CD4-positive, alpha-beta T cell treated with Interleukin-21 for 1 hour (primary cell): Measurements from ENCODE around the gene C15orf62.

Experiments
- DNase-seq: peaks from one replicate; pipeline ENCODE4 v3.0.0-alpha.2; 2020

Gene C15orf62

DNA sequence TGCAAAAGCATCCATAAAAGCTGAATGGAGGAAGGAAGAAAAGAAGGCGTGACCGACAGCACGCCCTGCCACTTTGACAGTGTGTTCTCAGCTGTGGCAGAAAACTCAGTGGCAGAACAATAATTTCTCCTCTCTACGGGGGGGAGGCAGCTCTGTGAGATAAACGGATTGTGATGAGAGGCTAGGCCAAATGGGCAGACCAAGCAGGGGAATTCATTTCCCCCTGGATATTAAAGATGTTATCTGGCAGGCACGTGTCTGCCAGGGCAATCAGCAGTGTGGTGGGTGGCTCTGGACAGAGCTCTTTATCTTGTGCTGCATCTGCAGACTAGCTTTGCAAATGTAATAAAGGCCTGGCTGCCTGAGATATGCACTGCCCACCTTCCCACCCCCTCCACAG, 12.8 kb upstream of the C15orf62 start:
- DNase-seq, result no peak

GRCh38 chr15:40759961-40760360, 9.8 kb upstream of the C15orf62 start:
- DNase-seq, result no peak

- DNase-seq, result peak; percentile 40
These were observed 6.6 kb upstream of the C15orf62 start for GRCh38 chr15:40762919-40763800.

- peak; percentile 74 for DNase-seq
These were observed 5.8 kb upstream of the C15orf62 start, which contains the start of gene GCHFR for GRCh38 chr15:40763801-40764628. Gene GCHFR (plus strand): TSS chr15:40764068. CDS start chr15:40764181, 113 bp downstream.

DNA sequence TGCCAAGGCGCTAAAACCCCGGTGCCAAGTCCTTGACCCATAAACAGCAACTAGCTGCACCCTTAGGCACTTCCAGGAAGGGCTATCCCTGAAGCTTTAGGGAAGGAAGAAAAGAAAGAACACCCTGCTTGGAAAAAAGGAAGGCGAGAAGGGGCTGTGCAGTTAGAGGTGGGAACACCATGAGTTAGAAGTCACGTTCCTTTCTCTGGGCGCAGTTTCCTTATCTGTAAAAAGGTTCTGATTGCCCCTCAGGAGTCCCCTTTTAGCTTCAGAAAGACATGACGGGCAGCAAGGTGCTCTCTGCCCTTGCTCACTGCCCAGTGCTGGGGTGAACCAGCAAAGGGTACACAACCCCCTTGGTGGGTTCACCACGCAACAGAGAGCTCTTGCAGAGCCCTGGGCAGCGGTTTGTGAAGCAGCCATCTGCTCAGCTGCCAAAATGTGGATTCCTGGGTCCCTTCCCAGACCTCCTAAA, 5.1 kb upstream of the C15orf62 start:
- DNase-seq, result no peak

DNA sequence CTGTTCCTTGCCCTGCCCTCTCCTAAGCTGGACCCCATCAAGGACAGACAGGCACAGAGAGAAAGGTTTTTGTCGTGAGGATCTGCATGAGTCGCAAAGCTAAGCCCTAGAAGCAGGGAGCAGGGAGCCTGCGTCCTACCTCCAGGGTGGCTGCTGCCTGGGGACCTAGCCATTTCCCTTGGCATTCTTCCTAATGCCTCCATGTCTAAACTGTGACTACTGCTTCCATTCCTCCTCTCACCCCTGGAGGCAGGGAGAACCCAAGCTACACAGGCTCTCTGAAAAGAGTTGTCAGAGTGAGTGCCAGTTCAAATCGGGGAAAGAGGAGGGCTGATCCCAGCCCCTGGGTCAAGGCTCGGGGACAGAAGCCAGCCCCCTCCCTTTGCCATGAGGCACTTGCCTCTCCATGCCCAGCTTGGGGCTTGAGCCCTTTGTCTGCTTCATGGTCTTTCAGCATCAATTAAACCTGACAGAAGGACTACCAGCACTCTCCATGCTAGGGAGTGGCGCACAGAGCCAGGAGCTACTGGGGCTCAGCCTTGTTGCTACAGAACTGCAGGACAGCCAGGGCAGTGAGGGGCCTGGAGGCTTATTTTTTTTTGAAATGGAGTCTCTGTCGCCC, 3.5 kb upstream of the C15orf62 start:
- DNase-seq, result no peak

DNA sequence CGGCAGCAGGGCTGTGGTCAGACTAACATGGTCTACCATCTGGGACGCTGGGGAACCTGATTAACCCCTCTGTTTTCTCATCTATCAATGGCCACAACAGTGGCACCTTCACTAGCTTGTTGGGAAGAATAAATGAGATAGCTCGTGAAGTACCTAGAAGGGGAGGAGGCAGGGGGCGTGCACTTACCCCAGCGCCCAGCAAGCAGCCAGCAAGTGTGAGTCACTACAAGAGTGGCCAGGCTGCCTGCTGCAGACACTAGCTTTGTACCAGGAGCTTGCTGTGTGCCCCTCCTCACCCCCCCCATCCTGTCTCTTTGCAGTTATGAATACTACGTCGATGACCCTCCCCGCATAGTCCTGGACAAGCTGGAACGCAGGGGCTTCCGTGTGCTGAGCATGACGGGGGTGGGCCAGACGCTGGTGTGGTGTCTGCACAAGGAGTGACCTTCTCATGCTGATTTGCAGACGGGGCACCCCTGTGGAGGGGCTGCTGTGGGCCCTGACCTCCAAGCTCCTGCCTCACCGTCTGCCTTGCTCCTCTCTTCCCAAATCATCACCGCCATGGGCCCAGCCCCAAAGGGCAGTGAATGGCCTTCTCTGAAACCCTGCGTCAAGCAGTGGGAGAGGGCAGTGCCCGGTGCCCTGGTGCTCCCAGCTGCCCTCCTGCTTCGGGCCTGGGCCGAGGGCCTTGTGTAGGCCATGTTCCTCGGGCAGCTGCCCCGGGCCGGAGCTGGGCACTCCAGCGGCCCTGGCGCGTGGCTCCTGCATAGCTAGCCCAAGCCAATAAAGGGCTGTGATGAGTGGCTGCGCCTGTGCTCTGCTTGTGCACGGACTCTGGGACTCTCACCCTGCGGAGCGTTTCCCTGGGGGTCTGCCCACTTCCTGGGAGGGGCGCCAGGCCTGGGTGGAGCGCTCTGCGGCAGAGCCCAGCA, 2.6 kb upstream of the C15orf62 start:
- DNase-seq, result no peak

- DNase-seq, result no peak
These were observed 1.8 kb upstream of the C15orf62 start for GRCh38 chr15:40767838-40768500.

DNA sequence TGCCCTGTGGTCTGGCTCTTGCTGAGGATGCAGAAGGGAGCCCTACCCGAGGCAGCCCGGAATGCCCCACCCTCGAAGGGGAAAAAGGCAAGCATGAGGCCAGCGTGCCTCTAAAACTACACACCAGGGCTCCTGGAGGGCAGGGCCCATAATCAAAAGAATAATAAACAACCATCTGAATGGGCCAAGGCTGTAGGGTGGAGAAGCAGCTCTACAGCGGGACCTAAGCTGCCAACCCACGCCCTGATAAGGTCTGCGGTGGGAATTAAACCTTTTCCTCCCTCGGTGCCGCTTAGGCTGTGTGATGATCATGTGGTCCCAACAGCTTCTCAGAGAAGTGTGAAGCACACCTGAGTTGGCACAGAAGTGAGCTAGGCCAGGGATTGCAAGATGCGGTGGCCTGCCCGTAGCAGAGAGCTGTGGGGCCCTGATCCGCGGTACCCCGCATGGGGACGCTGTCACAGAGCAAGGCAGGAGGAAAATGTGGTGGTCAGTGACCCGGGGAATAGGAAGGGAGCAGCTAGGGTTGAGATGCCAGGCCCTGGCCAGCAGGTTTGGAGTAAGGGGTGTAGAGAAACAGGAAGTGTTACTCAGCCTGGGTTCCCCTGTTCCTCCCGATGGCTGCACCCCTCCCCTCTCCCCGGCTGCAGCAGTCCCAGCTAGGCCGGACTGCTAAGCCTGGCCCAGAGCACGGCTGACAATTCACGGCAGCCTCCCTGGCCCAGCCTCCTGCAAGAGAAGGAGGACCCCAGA, 1.1 kb upstream of the C15orf62 start:
- no peak for DNase-seq

- DNase-seq, result no peak
These were observed 454 bp downstream of the C15orf62 start for GRCh38 chr15:40770147-40770721.

- no peak for DNase-seq
These were observed 1.5 kb downstream of the C15orf62 start for GRCh38 chr15:40771242-40771641.

DNA sequence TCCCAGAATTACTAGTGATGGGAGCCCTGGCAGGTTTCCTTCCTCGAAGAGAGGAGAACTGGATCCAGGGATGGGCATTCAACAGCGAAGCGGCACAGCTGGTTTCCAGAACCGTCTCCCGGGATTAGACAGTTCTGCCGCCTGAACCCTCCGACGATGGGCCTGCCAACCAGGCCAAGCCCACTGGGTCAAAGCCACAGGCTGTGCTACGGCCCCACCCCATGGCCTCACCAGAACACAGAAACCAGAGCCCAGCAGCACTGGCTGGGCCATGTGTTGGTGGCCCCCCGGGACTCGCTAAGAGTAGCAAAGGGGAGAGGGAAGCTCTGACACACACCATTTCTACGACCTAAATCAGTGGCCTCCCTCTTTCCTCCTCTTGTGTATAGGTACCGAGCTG, 2.2 kb downstream of the C15orf62 start:
- DNase-seq, result no peak

- DNase-seq, result no peak
These were observed 3.7 kb downstream of the C15orf62 start for GRCh38 chr15:40773496-40773895.

GRCh38 chr15:40773902-40774301, 4.1 kb downstream of the C15orf62 start:
- DNase-seq, result no peak

DNA sequence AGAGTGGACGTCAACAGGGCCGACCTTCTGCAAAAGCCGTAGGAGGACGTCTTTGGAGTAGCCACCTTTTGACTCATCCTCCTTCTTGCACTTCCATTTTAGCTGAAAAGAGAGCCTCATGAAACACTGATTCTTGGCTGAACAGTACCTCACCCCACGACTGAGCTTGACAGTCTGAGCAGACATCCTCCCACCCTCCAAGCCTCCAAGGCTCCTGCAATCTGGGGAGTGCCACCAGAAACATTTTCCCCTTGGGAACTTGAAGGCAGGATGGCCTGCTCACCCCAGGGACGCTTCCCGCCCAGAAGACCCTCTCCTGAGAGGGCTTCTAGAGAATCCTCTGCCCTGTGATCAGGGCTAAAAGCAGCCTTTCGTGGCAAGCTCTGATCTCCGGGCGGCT, 5.2 kb downstream of the C15orf62 start:
- no peak for DNase-seq

DNA sequence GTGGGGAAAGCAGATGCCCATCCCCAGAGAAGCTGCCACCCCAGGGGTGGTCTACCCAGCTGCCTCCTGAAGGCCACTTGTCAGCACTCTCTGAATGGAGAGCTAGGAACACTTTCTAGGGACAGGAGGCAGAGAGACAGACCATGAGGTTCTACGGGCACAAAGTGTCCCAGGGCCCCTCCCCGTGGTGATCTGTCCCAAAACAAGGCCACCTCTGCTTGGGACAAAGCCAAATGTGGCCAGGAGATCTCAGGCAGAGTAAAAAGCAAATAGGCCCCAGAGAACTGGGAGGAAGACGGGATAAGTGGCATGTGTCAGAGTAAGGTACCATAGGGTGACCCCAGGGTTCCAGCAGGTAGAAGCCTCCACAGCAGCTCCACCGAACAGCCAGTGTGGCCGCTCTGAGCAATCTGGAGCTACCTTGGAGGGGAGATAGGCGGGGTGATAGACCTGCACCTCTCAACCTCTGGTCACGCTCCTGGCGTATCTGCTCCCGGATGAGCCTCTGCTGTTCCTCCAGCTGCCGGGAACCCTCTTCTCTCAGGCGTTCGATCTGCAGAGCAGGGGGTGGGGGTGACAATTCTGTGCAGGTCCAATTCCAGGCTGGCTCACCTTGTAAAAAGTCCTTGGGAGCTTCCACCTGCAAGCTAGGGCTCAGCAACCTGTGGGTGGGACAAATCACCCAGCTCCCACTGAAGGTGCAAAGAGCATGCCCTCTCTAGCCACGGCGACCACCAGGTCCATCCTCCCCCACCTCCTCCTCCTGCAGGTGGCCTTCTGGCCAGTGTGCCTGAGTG, 6.2 kb downstream of the C15orf62 start:
- DNase-seq, result no peak

- peak; percentile 69 for DNase-seq
These were observed 6.9 kb downstream of the C15orf62 start for GRCh38 chr15:40776537-40777141.

DNA sequence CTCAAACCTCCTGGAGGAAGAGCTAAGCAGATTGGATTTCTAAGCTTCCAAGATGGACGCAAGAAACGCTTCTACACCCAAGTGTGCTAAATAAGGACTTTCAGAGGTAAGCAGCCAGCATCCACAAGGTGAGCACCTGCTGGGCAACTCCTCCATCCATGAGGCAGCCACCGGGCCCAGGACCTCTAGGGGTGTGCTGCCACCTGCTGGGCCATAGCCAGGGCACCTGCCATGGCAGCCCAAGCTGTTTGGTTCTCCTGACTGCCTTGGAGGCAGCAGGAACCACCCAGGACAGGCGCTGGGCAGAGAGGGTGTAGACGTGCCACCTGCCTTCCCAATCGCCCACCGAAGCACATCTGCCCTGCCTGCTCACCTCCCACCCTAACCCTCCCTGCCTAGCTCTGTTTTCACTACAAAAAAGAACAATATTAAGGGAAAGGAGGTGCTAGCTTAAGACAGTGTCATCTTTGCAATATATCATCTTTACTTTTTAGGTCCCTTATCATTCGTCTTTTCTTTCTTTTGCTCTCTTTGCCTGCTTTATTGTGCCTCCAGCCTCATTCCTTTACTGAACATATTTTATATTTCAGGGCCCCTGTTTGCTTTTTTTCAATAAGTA, 12.9 kb downstream of the C15orf62 start:
- peak; percentile 84 for DNase-seq

DNA sequence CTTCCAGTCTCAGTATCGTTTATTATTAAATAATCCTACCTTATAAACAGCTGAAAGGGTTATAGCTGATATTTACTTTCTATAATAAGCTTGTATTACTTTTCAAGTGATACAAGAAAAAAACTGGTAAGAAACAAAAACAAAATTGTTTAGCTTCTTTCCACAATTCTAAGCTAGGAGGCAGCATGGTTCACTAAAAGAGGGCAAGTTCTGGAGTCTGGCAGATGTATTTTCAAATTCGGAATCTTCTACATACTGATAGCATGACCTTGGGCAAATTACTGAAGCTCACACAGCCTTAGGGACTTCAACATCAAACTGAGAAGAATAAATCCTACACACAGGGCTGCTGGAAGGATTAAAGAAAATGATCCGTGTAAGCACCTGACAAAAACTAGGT, 15.4 kb downstream of the C15orf62 start:
- no peak for DNase-seq
